ENCODE measurements around the gene PCYT2. TPM values are rescaled to one million over a fixed set of nuclear protein-coding genes. Genes with fewer than 3 reads are reported as not detected.

PCYT2 gene
- total RNA-seq, 1 donor from 2014 or later = 39.7 TPM

DNA sequence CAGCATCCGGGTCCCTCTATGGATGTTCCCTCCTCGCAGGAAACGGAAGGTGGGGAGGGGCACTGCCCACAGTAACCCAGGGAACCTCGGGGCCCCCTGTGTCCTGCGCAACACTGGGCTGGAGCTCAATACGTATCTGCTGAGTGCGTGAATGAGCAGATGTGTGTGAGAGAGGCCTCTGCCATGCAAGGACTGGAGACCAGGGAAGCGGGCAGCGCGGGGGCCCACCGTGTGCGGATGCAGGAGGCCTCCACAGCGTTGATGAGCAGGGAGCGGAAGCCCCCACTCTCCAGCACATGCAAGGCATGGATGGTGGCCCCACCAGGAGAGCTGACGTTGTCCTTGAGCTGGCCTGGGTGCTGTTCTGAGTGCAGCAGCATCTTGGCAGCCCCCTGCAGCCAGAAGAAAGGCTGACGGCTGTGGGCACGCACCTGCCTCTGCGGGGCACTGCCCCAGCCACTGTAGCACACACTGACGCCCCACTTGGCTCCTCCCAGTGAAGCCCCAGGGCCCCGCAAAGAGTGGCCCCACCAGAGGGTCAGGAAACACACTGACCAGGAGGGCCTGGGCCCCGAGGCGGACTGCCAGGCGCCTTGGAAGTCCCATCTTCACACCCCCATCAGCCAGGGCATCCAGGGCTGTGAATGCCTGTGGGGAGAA lies 23.0 kb upstream of the PCYT2 start:
- Histone ChIP-seq H3K4me1 (no peaks in the 10 kb centered on the region), H3K27me3 (ENCODE audit: low read depth) (peaks cover 5% of the 10 kb centered on the region)
- ATAC-seq = no peak

DNA sequence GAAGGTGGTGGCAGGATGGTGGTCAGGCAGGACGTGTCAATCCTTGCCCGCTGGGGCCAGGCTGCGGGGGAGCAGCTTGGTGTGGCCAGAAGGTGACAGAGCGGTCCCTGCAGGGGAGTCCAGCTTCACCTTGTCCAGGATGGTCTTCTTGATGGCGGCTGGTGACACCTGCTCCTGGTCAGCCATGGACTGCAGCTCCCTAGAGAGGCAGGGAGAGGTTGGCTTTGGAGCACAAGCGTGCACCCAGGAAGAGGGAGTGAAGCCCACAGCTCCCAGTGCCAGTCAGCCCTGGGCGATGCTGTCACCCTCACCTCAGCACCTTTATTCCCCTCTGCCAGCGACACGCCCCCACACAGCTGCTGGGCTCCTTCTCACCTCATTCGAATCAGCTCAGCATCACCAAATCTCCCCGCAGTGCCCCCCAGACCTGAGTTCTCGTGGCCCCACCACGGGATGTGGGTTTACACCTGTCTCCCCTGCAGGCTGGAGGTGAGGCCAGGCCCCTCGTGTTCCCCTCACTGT lies 22.0 kb upstream of the PCYT2 start:
- no peak for DNase-seq

More for the DNA sequence above, 23.0 kb upstream of the PCYT2 start:
- no peaks in the 10 kb centered on the region for H3K36me3 ChIP-seq
- DNase-seq = no peak
- TF ChIP-seq, protein P1, sequence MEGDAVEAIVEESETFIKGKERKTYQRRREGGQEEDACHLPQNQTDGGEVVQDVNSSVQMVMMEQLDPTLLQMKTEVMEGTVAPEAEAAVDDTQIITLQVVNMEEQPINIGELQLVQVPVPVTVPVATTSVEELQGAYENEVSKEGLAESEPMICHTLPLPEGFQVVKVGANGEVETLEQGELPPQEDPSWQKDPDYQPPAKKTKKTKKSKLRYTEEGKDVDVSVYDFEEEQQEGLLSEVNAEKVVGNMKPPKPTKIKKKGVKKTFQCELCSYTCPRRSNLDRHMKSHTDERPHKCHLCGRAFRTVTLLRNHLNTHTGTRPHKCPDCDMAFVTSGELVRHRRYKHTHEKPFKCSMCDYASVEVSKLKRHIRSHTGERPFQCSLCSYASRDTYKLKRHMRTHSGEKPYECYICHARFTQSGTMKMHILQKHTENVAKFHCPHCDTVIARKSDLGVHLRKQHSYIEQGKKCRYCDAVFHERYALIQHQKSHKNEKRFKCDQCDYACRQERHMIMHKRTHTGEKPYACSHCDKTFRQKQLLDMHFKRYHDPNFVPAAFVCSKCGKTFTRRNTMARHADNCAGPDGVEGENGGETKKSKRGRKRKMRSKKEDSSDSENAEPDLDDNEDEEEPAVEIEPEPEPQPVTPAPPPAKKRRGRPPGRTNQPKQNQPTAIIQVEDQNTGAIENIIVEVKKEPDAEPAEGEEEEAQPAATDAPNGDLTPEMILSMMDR (IDR thresholded peaks at IDR 0.05) = no peak
- H3K4me3 ChIP-seq = no peak overlapping the region
- H3K27ac ChIP-seq = no peak overlapping the region
- intact Hi-C loops (cut with DNase I) = no loop called here
- H3K9me3 ChIP-seq = no peaks in the 10 kb centered on the region

DNA sequence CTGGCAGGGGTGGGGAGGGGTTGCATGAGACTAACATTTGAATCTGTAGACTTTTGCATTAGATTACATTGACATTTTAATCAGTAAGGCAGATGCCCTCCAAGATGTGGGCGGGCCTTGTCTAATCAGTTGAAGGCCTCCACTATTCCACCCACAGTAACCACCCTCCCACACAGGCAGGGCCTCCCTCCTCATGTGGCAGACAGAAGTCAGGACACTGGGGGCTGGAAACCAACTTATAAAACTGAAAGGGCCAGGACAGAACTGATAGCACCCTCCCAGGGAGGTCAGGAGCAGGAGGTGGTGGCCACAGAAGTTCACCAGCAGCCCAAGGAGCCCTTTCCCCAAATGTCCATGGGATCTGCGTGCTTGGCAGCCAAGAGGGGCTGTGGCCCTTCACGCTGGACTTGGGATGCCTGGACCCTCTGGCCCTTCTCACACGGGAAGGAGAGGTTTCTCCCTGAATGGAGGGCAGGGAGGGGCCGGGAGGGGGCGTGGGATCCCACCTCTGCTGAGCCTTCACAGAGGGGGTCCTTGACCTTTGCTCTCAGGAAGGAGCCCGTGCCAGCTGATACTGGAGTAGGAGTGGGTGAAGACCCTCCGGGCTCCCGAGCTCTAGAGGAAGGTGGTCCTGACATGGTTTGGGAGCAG lies 21.3 kb upstream of the PCYT2 start:
- H3K27me3 ChIP-seq (ENCODE audit: low read depth) = peaks cover 17% of the 10 kb centered on the region
- intact Hi-C loops (cut with DNase I) = no loop called here

More for the DNA sequence above, 22.0 kb upstream of the PCYT2 start:
- H3K4me3 ChIP-seq = no peak overlapping the region
- intact Hi-C loops (cut with DNase I) = no loop called here
- TF ChIP-seq, protein P1 (IDR thresholded peaks at IDR 0.05) = no peak
- H3K4me1 ChIP-seq = peaks cover 7% of the 10 kb centered on the region
- H3K9me3 ChIP-seq = no peaks in the 10 kb centered on the region
- H3K27ac ChIP-seq = no peak overlapping the region
- H3K27me3 ChIP-seq (ENCODE audit: low read depth) = peaks cover 15% of the 10 kb centered on the region
- ATAC-seq = no peak
- H3K36me3 ChIP-seq = no peaks in the 10 kb centered on the region

DNA sequence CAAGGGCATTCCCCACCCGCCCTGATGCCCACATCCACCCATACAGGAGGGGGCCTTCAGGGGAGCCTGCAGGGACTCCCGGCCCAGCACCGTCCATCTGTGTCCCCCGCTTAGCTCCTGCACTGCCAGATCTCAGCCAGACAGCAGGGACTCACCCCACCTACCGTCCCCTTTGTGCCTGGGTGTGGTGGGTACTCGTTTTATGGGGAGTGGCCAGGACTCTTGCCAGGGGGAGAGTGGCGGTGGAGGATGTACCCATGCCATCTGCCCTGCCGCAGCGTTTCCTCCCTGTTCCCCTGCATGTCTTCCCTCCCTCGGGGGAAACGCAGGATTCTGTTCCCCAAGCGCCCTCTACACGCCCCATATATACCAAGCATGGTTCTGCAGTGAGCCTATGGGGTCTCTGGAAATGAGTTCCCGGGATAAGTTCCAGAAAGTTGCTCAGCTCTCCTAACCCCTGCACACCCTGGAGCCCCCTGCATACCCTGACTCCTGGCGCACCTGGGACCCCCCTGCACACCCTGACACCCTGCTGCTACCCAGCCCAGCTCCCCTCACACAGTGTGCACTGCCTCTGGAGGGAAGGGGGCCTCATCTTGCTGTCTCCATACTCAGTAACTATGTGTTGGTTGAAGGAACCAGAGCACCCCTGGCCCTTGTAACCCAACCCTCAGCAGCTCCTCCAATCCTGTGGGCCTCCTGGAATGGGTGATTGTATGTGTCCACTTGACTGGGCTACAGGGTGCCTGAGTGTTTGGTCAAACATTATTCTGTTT lies 20.5 kb upstream of the PCYT2 start:
- ATAC-seq = no peak
- no peak for DNase-seq

More for the DNA sequence above, 21.3 kb upstream of the PCYT2 start:
- no peak for ATAC-seq
- TF ChIP-seq, protein P1 (IDR thresholded peaks at IDR 0.05) = no peak
- Histone ChIP-seq H3K4me3 (no peak overlapping the region), H3K9me3 (no peaks in the 10 kb centered on the region), H3K36me3 (no peaks in the 10 kb centered on the region), H3K4me1 (peaks cover 11% of the 10 kb centered on the region), H3K27ac (no peak overlapping the region)
- no peak for DNase-seq

DNA sequence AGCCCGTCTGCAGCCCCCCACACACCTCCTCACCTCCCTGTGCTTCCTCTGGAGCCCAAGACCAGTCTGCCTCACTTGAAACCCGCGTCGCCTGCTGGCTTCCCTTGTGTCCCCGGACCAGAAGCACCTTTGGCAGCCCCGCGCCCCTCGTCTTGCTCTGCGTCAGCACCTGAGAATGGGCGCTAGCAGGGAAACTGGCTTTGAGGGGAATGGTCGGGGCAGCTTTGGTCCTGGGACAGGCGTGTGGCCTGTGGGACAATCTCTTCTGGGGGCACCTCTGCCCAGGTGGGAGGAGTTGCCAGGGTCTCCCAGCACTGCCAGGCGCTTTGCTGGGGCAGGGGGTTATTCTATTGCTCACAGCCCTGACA lies 20.0 kb upstream of the PCYT2 start:
- no peak overlapping the region for H3K27ac ChIP-seq
- intact Hi-C loops (cut with DNase I) = no loop called here
- TF ChIP-seq, protein P1 (IDR thresholded peaks at IDR 0.05) = no peak
- peaks cover 13% of the 10 kb centered on the region for H3K27me3 ChIP-seq (ENCODE audit: low read depth)
- no peaks in the 10 kb centered on the region for H3K36me3 ChIP-seq
- no peak for DNase-seq
- no peaks in the 10 kb centered on the region for H3K9me3 ChIP-seq
- H3K4me3 ChIP-seq = no peak overlapping the region
- ATAC-seq = no peak
- H3K4me1 ChIP-seq = peaks cover 13% of the 10 kb centered on the region

More for the DNA sequence above, 20.5 kb upstream of the PCYT2 start:
- H3K9me3 ChIP-seq = no peaks in the 10 kb centered on the region
- H3K27me3 ChIP-seq (ENCODE audit: low read depth) = peaks cover 16% of the 10 kb centered on the region
- intact Hi-C loops (cut with DNase I) = no loop called here
- no peak overlapping the region for H3K4me3 ChIP-seq
- TF ChIP-seq, protein P1 (IDR thresholded peaks at IDR 0.05) = no peak
- no peak overlapping the region for H3K27ac ChIP-seq
- peaks cover 11% of the 10 kb centered on the region for H3K4me1 ChIP-seq
- H3K36me3 ChIP-seq = no peaks in the 10 kb centered on the region

Measured in lower lobe of right lung (tissue), 2 donors.